ENCODE results near the gene SH2D1B. TPM values are rescaled to one million over a fixed set of nuclear protein-coding genes. Genes with fewer than 3 reads are reported as not detected.
"Not testable (repeated sequence)": the region's sequence is repeated elsewhere in the genome, so short reads cannot be mapped to it uniquely, and the experiment has no call there.

Gene SH2D1B
- total and polyA plus RNA-seq, 5 experiments from 2014 or later, result 0.10 to 5.9 (median 0.29) TPM

GRCh38 chr1:162363823-162364222, 48.1 kb downstream of the SH2D1B start:
- Mint-ChIP-seq H3K4me1 (no peaks in the 10 kb centered on the region), H3K27me3 (peaks cover 0 to 4% (median 2%) of the 10 kb centered on the region in 5 donors), H3K4me3 (no peak overlapping the region), H3K27ac (no peak overlapping the region), H3K36me3 (no peaks in the 10 kb centered on the region), H3K9me3 (no peaks in the 10 kb centered on the region)
- no peak for ATAC-seq
- POLR2A ChIA-PET, result no interaction called here
- no peak for DNase-seq

GRCh38 chr1:162361349-162361748, 50.6 kb downstream of the SH2D1B start:
- Mint-ChIP-seq H3K36me3 (no peaks in the 10 kb centered on the region), H3K4me1 (no peaks in the 10 kb centered on the region), H3K27ac (no peak overlapping the region), H3K4me3 (no peak overlapping the region), H3K9me3 (no peaks in the 10 kb centered on the region), H3K27me3 (peaks cover 3 to 15% (median 7%) of the 10 kb centered on the region in 5 donors)
- no peak for ATAC-seq
- POLR2A ChIA-PET, result no interaction called here
- no peak for DNase-seq

GRCh38 chr1:162360874-162361260, 51.1 kb downstream of the SH2D1B start:
- H3K27me3 Mint-ChIP-seq, result peaks cover 3 to 15% (median 7%) of the 10 kb centered on the region in 5 donors
- no peaks in the 10 kb centered on the region for H3K9me3 Mint-ChIP-seq
- no peak overlapping the region for H3K4me3 Mint-ChIP-seq
- no peak overlapping the region for H3K27ac Mint-ChIP-seq
- H3K4me1 Mint-ChIP-seq, result no peaks in the 10 kb centered on the region
- no peaks in the 10 kb centered on the region for H3K36me3 Mint-ChIP-seq
- POLR2A ChIA-PET, result no interaction called here
- ATAC-seq (no peak), DNase-seq (no peak)

- no peak overlapping the region for H3K27ac Mint-ChIP-seq
- DNase-seq, result no peak
- no peaks in the 10 kb centered on the region for H3K4me1 Mint-ChIP-seq
- H3K27me3 Mint-ChIP-seq, result peaks cover 3 to 15% (median 9%) of the 10 kb centered on the region in 5 donors
- no peak overlapping the region for H3K4me3 Mint-ChIP-seq
- ATAC-seq, result no peak
- no peaks in the 10 kb centered on the region for H3K36me3 Mint-ChIP-seq
- H3K9me3 Mint-ChIP-seq, result no peaks in the 10 kb centered on the region
- POLR2A ChIA-PET, result no interaction called here
These were observed 51.6 kb downstream of the SH2D1B start for GRCh38 chr1:162360237-162360873.

- ATAC-seq (no peak), DNase-seq (no peak)
- H3K27me3 Mint-ChIP-seq, result peaks cover 5 to 15% (median 7%) of the 10 kb centered on the region in 5 donors
- H3K4me1 Mint-ChIP-seq, result no peaks in the 10 kb centered on the region
- no peaks in the 10 kb centered on the region for H3K9me3 Mint-ChIP-seq
- no peak overlapping the region for H3K4me3 Mint-ChIP-seq
- no peak overlapping the region for H3K27ac Mint-ChIP-seq
- H3K36me3 Mint-ChIP-seq, result no peaks in the 10 kb centered on the region
- POLR2A ChIA-PET, result no interaction called here
These were observed 52.3 kb downstream of the SH2D1B start for GRCh38 chr1:162359523-162360236.

- Mint-ChIP-seq H3K36me3 (no peaks in the 10 kb centered on the region), H3K27ac (no peak overlapping the region), H3K9me3 (no peaks in the 10 kb centered on the region), H3K27me3 (peaks cover 5 to 16% (median 9%) of the 10 kb centered on the region in 5 donors), H3K4me3 (no peak overlapping the region), H3K4me1 (no peaks in the 10 kb centered on the region)
- POLR2A ChIA-PET, result no interaction called here
- DNase-seq (no peak), ATAC-seq (no peak)
These were observed 53.0 kb downstream of the SH2D1B start for GRCh38 chr1:162358928-162359327.

- H3K27me3 Mint-ChIP-seq, result peaks cover 7 to 22% (median 9%) of the 10 kb centered on the region in 5 donors
- DNase-seq (no peak), ATAC-seq (no peak)
- POLR2A ChIA-PET, result no interaction called here
- H3K4me1 Mint-ChIP-seq, result no peaks in the 10 kb centered on the region
- no peak overlapping the region for H3K27ac Mint-ChIP-seq
- no peak overlapping the region for H3K4me3 Mint-ChIP-seq
- H3K36me3 Mint-ChIP-seq, result no peaks in the 10 kb centered on the region
- H3K9me3 Mint-ChIP-seq, result no peaks in the 10 kb centered on the region
These were observed 54.2 kb downstream of the SH2D1B start for GRCh38 chr1:162357681-162358266.

- Mint-ChIP-seq H3K4me1 (peaks cover 0 to 3% (median 0%) of the 10 kb centered on the region in 4 donors), H3K9me3 (no peaks in the 10 kb centered on the region), H3K27ac (no peak overlapping the region), H3K4me3 (no peak overlapping the region), H3K36me3 (no peaks in the 10 kb centered on the region), H3K27me3 (peaks cover 8 to 35% (median 11%) of the 10 kb centered on the region in 5 donors)
- no peak for ATAC-seq
- no peak for DNase-seq
- POLR2A ChIA-PET, result no interaction called here
These were observed 58.2 kb downstream of the SH2D1B start for GRCh38 chr1:162353702-162354101.

GRCh38 chr1:162353078-162353477, 58.9 kb downstream of the SH2D1B start:
- no peak for DNase-seq
- Mint-ChIP-seq H3K4me3 (no peak overlapping the region), H3K4me1 (peaks cover 0 to 3% (median 0%) of the 10 kb centered on the region in 4 donors), H3K9me3 (no peaks in the 10 kb centered on the region), H3K36me3 (no peaks in the 10 kb centered on the region), H3K27ac (no peak overlapping the region), H3K27me3 (peaks cover 8 to 35% (median 11%) of the 10 kb centered on the region in 5 donors)
- no peak for ATAC-seq
- POLR2A ChIA-PET, result no interaction called here

GRCh38 chr1:162351874-162352273, 60.1 kb downstream of the SH2D1B start:
- H3K36me3 Mint-ChIP-seq, ATAC-seq, POLR2A ChIA-PET, H3K4me1 Mint-ChIP-seq, DNase-seq, H3K9me3 Mint-ChIP-seq, H3K27ac Mint-ChIP-seq, H3K4me3 Mint-ChIP-seq: not testable (repeated sequence)
- H3K27me3 Mint-ChIP-seq, result peaks cover 7 to 24% (median 9%) of the 10 kb centered on the region in 5 donors

GRCh38 chr1:162351246-162351842, 60.6 kb downstream of the SH2D1B start:
- DNase-seq (no peak), ATAC-seq (no peak)
- Mint-ChIP-seq H3K27ac (no peak overlapping the region), H3K4me3 (no peak overlapping the region), H3K27me3 (peaks cover 5 to 20% (median 9%) of the 10 kb centered on the region in 5 donors), H3K36me3 (no peaks in the 10 kb centered on the region), H3K4me1 (peaks cover 0 to 3% (median 0%) of the 10 kb centered on the region in 4 donors), H3K9me3 (no peaks in the 10 kb centered on the region)
- POLR2A ChIA-PET, result no interaction called here

GRCh38 chr1:162349635-162350330, 62.2 kb downstream of the SH2D1B start:
- Mint-ChIP-seq H3K36me3 (no peaks in the 10 kb centered on the region), H3K4me1 (peaks cover 0 to 3% (median 0%) of the 10 kb centered on the region in 4 donors), H3K4me3 (no peak overlapping the region), H3K9me3 (no peaks in the 10 kb centered on the region), H3K27ac (no peak overlapping the region), H3K27me3 (peaks cover 3 to 20% (median 9%) of the 10 kb centered on the region in 5 donors)
- POLR2A ChIA-PET, result no interaction called here
- no peak for DNase-seq
- no peak for ATAC-seq

- DNase-seq (no peak), ATAC-seq (no peak)
- Mint-ChIP-seq H3K27ac (no peak overlapping the region), H3K9me3 (no peaks in the 10 kb centered on the region), H3K4me1 (peaks cover 0 to 3% (median 0%) of the 10 kb centered on the region in 4 donors), H3K36me3 (no peaks in the 10 kb centered on the region), H3K27me3 (peaks cover 1 to 18% (median 4%) of the 10 kb centered on the region in 5 donors), H3K4me3 (no peak overlapping the region)
- POLR2A ChIA-PET, result no interaction called here
These were observed 64.7 kb downstream of the SH2D1B start for GRCh38 chr1:162347281-162347680.

Data from naive thymus-derived CD8-positive, alpha-beta T cell (primary cell).